NCI-H2029 (cell line): ENCODE results near the gene DCDC2.
"Not testable (repeated sequence)": the region's sequence is repeated elsewhere in the genome, so short reads cannot be mapped to it uniquely, and the experiment has no call there.

Source experiments
- DNase-seq: peaks from one replicate; lab custom pipeline; 2025; lab: John Stamatoyannopoulos, UW

DCDC2 gene

GRCh38 chr6:24324617-24325016 lies 33.2 kb downstream of the DCDC2 start:
- DNase-seq, result no peak

- no peak for DNase-seq
Observed at GRCh38 chr6:24323632-24324337, 34.1 kb downstream of the DCDC2 start.

- DNase-seq, result no peak
Observed at GRCh38 chr6:24322924-24323323, 34.9 kb downstream of the DCDC2 start.

GRCh38 chr6:24322446-24322845 lies 35.4 kb downstream of the DCDC2 start:
- not testable (repeated sequence) for DNase-seq

GRCh38 chr6:24321538-24322162 lies 36.2 kb downstream of the DCDC2 start:
- DNase-seq, result no peak

- DNase-seq, result no peak
Observed at GRCh38 chr6:24313251-24314141, 44.4 kb downstream of the DCDC2 start.

- DNase-seq, result not testable (repeated sequence)
Observed at GRCh38 chr6:24311775-24312174, 46.1 kb downstream of the DCDC2 start.

- DNase-seq, result no peak
Observed at GRCh38 chr6:24307881-24308280, 50.0 kb downstream of the DCDC2 start.

GRCh38 chr6:24306936-24307335 lies 50.9 kb downstream of the DCDC2 start:
- DNase-seq, result no peak

- DNase-seq, result no peak
Observed at GRCh38 chr6:24306038-24306437, 51.8 kb downstream of the DCDC2 start.

GRCh38 chr6:24296944-24297343 lies 60.9 kb downstream of the DCDC2 start:
- no peak for DNase-seq

- DNase-seq, result not testable (repeated sequence)
Observed at GRCh38 chr6:24293852-24294251, 64.0 kb downstream of the DCDC2 start.

GRCh38 chr6:24287239-24287638 lies 70.6 kb downstream of the DCDC2 start:
- DNase-seq, result no peak

- DNase-seq, result no peak
Observed at GRCh38 chr6:24284006-24284405, 73.9 kb downstream of the DCDC2 start.

- DNase-seq, result peak; percentile 92
Observed at GRCh38 chr6:24283043-24283985, 74.5 kb downstream of the DCDC2 start.

GRCh38 chr6:24274441-24275083 lies 83.3 kb downstream of the DCDC2 start:
- DNase-seq, result peak; percentile 5

GRCh38 chr6:24273096-24273870 lies 84.6 kb downstream of the DCDC2 start:
- peak; percentile 23 for DNase-seq

- no peak for DNase-seq
Observed at GRCh38 chr6:24272553-24272952, 85.3 kb downstream of the DCDC2 start.

GRCh38 chr6:24272148-24272547 lies 85.7 kb downstream of the DCDC2 start:
- no peak for DNase-seq

- DNase-seq, result no peak
Observed at GRCh38 chr6:24270011-24270410, 87.8 kb downstream of the DCDC2 start.
